ENCODE data around the gene RPL10A.
A peak's percentile ranks its signal among the peaks of the same experiment; 100 is the strongest.

The RPL10A gene

GRCh38 chr6:35449287-35449881 is 18.8 kb upstream of the RPL10A start:
- peak; percentile 79 for DNase-seq

- DNase-seq: peak; percentile 34
Observed at GRCh38 chr6:35451354-35452182, 16.6 kb upstream of the RPL10A start.

- peak; percentile 94 for DNase-seq
Observed at GRCh38 chr6:35452183-35453090, 15.8 kb upstream of the RPL10A start, which contains the start of gene FANCE. TSS of gene FANCE (plus strand) at chr6:35452338. CDS start at chr6:35452546, 208 bp downstream.

GRCh38 chr6:35453236-35453635 is 15.0 kb upstream of the RPL10A start:
- no peak for DNase-seq

GRCh38 chr6:35454391-35455110 is 13.7 kb upstream of the RPL10A start:
- DNase-seq: no peak

GRCh38 chr6:35457907-35458306 is 10.3 kb upstream of the RPL10A start:
- no peak for DNase-seq

GRCh38 chr6:35461270-35461669 is 6.9 kb upstream of the RPL10A start:
- DNase-seq: no peak

GRCh38 chr6:35463292-35463691 is 4.9 kb upstream of the RPL10A start:
- DNase-seq: no peak

- DNase-seq: no peak
Observed at GRCh38 chr6:35465646-35466045, 2.6 kb upstream of the RPL10A start.

GRCh38 chr6:35468980-35469750 is 964 bp downstream of the RPL10A start:
- no peak for DNase-seq

GRCh38 chr6:35469751-35470662 is 1.8 kb downstream of the RPL10A start:
- DNase-seq: peak; percentile 70

GRCh38 chr6:35470663-35471120 is 2.5 kb downstream of the RPL10A start:
- no peak for DNase-seq

GRCh38 chr6:35471836-35472345 is 3.7 kb downstream of the RPL10A start:
- DNase-seq: no peak

GRCh38 chr6:35473075-35473849 is 5.1 kb downstream of the RPL10A start:
- DNase-seq: no peak

GRCh38 chr6:35473850-35474130 is 5.6 kb downstream of the RPL10A start:
- DNase-seq: no peak

GRCh38 chr6:35474131-35474941 is 6.1 kb downstream of the RPL10A start:
- no peak for DNase-seq

- DNase-seq: no peak
Observed at GRCh38 chr6:35474942-35475570, 6.9 kb downstream of the RPL10A start.

- DNase-seq: no peak
Observed at GRCh38 chr6:35475573-35475972, 7.4 kb downstream of the RPL10A start.

All from RPMI8226 (cell line).